GM19099 (cell line): ENCODE data around the gene ERICH3.

ENCODE experiments used
- POLR2A ChIP-seq: IDR thresholded peaks from 3 replicates; pipeline ENCODE4 v1.6.1; 2011; ENCODE audit warnings: low read depth; ENCODE audit not compliant: insufficient read length; ENCODE audit errors: extremely low read depth

The ERICH3 gene, protein sequence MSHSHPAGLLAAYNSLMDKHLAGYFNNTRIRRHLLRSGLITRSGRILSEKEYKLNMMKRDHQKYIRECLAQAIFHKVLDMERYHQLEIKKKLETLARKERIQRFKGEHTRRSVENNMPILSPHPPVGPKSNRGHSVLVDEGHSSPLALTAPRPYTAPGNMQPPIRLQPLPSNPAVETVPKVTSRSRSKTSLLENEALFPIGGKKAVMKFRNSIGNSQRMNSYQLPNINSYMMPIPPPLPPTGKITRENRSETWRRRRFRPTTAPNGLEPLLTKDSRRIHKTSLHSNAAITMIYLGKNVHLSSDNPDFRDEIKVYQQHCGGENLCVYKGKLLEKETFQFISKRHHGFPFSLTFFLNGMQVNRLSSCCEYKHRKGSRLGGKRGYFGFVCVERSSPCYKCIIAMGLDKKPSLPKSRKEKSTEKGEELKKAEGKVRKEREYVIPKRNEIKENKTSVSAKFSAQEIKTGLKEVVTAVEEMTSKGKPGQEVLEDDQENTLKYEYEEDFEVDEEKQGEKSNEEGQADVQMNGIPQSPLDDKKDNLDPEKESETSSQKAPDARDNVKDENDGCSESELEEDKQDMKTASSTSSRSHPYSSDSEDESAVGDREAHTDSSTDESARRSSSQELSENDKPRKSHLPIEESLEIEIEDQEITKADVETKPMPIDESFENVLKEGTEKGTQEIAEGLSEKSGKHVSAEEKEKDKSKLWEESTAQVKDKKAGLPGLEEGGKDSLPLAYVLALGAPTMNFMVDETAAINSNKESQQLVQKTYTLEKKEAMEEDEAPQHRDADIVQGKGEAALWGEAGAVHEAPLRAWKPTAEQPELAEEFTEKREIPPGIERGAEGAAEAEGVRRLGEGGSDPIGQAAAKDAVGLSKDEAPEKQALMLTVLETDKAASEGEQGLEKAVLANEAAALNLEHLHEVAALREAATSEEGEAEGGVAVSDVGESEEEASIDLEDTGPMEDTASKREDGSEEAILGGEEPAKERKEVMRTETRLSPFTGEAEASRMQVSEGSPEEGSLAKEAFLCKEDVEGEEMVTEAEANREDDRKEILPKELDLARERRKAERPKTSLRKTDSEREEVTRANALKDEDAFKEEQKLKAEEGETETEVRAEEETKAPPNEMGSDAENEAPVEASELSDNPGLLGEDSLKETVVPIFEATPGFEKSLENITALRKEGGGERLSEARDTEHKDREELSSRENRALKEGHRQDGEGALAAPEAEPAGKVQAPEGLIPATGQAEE (N-terminal part only)

DNA sequence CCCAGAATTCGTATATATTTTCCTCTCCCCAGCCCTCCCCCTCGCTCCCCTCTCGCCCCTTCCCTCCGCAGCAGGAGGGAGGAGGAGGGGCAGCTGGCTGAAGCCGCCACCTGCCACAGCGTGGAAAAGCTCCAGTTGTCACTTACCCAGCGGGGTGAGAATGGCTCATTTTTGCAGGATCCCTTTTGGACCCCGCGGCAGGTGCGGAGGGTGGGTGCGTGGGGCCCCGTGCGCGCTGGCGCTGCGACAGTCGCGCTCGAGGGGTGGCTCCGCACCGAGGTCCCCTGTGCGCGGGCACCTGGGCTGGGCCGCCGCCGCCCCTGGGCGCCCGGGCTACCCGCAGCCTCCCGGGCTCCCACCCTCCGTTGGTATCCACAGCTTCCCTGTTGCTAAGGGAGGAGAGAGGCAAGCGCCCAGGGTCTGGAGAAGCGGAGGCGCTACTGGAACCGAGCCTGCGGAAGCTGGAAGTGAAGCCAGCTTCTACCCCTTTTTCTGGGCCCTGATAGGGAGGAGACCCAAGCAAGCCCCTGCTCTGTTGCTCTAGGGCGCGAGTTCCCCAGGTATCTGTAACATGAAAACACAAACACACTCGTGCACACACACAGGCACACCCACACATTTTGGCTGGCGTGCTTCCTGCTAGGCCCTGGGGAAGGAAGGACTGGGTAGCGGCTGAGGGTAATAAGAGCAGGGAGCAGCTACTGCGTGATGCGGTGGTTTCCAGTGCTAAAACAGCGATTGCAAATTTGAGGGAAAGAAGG is at the start of gene ERICH3:
Gene ERICH3, minus strand, starts transcription at position 442 of the 761 bp plus-strand sequence. Its CDS starts 273 bp downstream, at position 169.
- TF ChIP-seq POLR2A = no peak

DNA sequence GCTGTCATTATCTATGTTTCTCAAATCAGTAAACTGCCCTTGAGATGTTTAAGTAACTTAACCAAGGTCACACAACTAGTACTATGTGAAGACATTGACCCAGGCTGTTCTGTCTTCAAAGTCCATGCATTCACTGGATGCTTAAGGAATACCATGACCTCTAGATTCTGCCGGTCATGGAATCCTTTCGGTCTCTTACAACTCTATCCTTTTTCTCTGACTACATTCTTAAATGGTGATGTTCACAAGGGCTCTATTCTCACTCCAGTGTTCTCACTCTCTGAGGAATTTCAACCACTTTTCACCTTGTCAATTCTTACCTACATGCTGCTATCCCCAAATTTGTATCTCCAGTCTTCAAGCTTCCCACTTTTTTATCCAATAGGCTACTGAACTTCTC is 44.0 kb upstream of the ERICH3 start:
- TF ChIP-seq POLR2A = no peak

DNA sequence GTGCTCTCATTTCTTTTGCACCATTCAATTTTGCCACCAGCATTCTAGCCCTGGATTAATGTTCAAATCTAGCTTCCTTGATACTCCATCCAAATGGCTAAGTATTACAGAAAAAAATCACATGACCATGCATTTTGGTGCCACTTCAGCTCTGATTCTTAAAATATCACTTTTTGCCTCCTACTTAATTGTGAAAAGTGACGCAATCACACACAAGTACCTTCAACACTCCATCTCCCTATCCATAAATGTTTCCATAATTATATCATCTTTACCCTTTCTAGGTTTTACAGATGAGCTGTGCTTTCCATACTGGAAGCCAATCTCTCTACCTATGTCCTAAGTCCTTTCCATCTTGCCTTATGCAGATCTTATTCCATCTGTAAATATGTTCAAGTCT is 43.2 kb upstream of the ERICH3 start:
- no peak for TF ChIP-seq POLR2A

DNA sequence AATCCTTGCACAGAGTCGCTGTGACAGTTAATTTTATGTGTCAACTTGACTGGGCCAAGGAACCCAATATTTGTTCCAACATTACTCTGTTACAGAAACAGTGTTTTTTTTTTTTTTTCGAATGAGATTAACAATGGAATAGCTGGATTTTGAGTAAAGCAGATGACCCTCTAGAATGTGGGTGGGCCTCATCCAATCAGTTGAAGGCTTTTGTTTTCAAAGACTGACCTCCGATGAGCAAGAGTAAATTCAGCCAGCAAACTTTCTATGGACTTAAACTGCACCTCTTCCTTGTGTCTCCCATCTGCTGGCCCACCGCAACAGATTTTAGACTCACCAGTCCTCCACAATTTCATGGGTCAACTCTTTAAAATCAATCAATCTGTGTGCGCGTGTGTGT is 42.2 kb upstream of the ERICH3 start:
- no peak for TF ChIP-seq POLR2A

DNA sequence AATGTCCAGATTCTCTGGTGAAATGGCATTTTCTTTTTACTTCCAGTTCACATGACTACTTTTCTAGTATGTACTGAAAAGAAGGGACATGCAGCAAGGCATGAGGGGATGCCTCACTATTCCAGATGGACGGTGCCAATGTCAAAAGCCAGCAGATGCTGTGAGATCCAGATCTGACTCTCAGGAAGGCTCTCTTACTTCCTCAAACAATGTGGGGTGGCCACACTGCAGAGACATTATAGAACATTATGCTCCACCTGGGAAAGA is 41.6 kb upstream of the ERICH3 start:
- no peak for TF ChIP-seq POLR2A

DNA sequence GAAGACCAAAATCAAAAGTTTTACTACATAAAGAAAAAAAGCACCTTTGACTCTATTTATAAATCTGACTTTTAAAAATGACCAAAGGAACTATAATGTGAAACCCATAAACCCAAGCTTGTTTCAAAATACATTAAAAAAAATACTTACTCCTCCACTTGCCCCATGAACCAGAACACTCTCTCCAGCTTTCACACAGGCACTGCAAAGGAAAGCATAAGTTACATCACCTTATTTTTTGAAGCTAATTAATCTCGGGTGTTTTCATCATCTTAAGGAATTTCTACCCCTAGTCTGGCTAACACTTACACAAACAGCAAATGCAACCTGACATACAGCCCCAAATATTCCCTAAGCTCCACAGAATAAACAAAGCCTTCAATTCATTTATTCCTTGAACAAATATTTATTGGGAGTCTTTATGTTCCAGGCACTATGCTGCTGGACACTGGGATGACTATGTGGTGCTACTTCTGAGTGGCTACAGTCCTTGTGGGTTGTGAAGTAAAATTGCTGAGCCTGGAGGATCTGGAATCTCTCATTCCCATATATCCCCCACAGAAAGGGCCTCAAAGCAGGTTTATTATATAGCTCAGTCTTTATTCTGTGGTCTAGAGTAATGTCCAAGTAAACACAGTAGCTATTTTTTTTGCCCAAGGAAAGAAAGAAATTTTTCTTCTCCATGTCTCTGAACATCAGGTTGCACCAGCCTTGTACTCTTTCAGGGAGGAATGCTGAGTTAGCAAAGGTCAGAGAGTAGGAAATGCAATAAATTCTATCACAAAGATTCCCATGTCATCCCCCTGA is 41.0 kb upstream of the ERICH3 start:
- TF ChIP-seq POLR2A = no peak

DNA sequence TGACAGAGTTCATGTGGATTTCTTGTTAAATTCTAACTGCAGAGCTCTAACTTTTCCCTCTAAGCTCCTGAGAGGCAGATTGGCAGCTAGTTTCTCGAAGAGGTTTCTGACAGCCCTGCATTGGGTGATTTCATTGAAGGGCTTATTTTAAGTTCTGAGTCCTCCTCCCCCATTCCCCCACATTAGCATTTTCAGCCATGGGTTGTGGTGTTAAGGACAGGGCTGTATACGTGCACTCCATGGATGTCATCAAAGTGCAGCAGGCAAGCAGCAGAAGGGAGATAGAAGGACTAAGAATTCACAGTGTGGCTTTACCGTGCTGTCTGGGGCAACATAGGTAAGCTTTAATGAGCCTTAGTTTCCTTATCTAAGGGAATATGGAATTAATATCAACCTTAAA is 40.3 kb upstream of the ERICH3 start:
- TF ChIP-seq POLR2A = no peak

DNA sequence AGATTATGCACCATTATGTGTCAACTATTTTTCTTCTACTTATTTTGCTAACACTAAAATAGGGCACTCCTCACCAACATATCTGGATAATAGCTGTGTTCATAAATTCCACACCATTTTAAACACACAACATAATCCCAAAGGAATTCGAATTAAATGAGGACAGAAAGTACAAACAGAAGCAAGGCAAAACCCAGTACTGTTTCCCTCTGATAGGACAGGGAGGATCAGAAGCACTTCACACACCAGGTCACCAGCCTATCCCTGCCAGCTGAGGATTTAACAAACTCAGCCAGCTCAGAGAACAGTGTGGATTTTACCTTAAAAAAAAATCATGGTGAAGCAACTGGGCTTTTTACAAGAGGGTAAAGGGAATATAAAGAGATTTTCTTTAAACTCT is 39.3 kb upstream of the ERICH3 start:
- TF ChIP-seq POLR2A = no peak

DNA sequence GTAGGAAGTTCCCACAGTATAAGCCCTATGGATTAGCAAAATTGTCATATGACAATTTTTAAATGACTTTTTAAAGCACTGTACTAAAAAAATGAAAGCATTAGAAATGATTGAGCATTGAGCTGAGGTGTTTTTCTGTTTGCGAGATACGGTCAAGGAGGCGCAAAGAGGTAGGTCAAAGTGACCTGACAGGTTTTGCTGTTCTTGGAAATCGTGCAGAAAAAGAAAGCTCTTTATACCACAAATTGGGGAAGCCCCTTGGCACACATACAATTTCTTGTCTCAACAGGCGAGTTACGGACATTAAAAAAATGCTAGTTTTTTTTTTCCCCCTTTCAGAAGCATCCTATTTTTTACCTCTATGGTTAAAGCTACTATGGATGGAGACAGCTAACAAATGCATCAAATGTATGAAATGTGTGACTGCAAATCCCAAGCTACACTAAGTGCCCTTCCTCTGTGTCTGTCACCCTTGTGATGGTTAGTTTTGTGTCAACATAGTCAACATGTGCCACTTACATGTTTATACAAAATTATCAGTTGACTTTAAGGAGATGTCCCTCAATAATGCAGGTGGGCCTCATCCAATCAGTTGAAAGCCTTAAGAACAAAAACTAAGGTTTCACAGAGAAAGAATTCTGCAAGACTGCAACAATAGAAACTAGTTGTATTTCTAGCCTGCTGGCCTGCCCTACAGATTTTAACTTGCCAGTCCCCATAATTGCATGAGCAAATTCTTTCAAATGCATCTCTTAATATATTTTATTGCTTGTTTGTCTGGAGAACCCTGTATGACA is 30.0 kb upstream of the ERICH3 start:
- no peak for TF ChIP-seq POLR2A

DNA sequence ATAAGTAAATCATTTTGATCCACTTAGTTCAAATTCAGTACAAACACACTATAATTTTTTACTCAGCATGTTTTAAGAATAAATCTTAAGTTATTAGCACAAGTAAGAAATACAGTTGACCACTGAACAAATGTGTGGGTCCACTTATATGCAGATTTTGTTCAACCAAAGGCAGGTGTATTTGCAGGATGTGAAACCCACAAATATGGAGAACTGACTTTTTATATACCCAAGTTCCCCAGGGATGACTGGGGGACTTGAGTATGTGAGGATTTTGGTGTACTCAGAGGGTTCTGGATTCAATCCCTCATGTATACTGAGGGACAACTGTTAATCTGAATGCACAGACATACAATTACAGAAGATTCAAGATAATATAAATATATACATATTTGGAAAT is 25.7 kb upstream of the ERICH3 start:
- TF ChIP-seq POLR2A = no peak

DNA sequence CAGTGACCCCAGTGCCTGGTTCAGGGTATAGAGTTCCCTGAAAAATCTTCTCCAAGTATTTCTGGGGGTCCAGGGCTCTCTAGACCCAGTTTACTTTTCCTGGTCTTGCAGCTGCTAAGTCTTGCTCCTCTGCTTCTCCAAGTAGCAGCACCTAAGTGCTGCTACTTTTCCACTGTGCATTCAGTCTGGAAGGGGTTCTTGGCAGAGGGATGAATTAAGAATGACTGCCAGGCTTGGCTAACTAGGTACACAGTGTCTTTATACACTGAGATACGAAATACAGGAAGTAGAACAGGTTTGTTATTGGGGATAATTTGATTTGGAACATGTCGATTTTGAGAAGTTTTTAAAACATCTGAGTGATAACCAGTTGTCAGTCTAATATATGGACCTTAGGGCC is 24.2 kb upstream of the ERICH3 start:
- no peak for TF ChIP-seq POLR2A

DNA sequence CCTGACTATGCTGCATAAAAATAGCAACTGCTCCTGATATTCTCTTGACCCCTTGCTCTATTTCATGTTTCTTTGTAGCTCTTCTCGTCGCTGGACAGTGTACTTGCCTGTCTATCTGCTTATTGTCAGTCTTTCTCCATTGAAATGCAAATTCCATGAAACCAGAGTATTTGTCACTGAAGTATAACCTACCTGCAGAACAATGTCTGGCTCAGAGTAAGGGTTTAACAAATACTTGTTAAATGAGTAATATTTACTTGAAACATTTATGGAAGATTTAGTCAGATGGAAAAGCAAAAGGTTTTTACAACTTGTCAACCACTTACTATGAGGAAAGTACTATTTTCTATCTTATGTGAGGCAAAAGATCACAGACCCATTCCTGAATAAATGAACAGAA is 19.9 kb upstream of the ERICH3 start:
- no peak for TF ChIP-seq POLR2A

DNA sequence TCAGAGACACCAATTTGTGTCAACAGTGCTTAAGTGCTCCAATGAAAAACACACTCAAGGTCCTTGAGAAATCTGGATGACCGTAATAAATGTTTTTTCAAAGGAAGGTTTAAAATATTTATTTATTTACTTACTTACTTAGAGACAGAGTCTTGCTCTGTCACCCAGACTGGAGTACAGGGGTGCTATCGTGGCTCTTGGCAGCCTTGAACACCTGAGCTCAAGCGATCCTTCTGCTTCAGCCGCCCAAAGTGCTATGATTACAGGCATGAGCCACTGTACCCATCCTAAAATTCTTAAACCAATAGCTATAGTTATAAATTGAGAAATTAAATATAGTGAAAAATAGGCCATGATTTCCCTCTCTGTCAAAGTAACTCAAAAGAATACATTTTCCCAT is 17.3 kb upstream of the ERICH3 start:
- no peak for TF ChIP-seq POLR2A
